Hematopoietic multipotent progenitor cell treated with erythropoietin and hydrocortisone succinate and interleukin-3 and kit ligand, for 8 days (in vitro differentiated cells): Measurements from ENCODE around the gene PGRMC2.

Experiments used
- DNase-seq: peaks from one replicate; pipeline ENCODE4 v3.0.0-alpha.2; 2015

Gene PGRMC2, protein sequence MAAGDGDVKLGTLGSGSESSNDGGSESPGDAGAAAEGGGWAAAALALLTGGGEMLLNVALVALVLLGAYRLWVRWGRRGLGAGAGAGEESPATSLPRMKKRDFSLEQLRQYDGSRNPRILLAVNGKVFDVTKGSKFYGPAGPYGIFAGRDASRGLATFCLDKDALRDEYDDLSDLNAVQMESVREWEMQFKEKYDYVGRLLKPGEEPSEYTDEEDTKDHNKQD

DNA sequence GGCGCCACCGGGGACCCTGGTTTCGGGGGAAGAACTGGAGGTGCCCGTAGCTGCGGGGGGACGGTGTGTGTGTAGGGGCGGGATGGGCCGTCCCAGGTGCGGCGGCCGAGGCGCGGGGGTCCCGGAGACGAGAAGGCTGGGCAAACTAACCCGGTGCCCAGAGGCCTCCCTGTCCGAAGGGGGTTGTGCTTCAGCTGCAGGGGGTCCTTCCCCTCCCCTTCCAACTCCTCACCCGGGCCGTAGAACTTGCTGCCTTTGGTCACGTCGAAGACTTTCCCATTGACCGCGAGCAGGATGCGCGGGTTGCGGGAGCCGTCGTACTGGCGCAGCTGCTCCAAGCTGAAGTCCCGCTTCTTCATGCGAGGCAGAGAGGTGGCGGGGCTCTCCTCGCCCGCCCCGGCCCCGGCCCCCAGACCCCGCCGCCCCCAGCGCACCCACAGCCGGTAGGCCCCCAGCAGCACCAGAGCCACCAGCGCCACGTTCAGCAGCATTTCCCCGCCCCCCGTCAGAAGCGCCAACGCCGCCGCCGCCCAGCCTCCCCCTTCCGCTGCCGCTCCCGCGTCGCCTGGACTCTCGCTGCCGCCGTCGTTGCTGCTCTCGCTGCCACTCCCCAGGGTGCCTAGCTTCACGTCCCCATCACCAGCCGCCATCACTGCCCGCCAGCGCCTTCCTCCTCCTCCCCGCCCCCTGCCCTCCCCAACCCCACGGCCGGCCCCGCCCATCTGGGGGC, at the start of gene PGRMC2:
Gene PGRMC2 (minus strand): TSS at position 673 of the 730 bp plus-strand sequence. CDS start 23 bp downstream, at position 650.
- no peak for DNase-seq

DNA sequence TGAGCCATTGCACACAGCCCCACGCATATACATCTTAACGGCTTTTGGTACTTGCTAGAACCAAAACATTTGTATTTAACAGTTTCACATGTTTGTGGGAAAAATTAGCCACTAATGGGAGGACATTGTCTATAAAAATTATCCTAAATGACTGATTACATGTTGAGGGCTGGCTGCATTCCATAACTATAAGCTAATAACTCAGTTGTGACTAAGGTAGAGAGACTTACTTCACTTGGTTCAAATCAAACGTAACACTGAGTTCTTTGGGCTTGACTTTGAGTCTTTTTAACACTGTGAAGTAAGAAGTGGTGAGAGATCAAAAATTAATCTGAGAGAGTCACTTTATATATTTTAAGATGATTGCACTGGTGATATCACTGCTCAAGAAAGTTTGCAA, 47.9 kb upstream of the PGRMC2 start:
- no peak for DNase-seq

DNA sequence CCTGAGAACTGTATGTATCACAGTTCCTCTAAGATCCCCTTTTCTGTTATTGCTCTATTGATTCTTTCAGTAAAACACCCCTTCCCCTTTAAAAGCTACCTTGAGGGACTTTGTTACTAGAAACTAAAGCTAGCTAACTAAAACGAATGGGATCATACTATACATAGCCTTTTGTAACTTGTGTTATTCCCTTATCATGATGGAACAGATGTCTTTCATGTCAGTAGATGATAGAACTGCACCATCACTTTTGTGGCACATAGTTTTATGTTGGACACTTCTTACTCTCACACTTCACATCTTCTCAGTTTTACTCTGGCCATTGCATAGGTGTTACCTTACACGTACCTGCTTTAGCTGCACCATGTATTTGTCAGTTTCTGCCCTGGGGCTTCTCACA, 46.6 kb upstream of the PGRMC2 start:
- DNase-seq, result peak; percentile 85

DNA sequence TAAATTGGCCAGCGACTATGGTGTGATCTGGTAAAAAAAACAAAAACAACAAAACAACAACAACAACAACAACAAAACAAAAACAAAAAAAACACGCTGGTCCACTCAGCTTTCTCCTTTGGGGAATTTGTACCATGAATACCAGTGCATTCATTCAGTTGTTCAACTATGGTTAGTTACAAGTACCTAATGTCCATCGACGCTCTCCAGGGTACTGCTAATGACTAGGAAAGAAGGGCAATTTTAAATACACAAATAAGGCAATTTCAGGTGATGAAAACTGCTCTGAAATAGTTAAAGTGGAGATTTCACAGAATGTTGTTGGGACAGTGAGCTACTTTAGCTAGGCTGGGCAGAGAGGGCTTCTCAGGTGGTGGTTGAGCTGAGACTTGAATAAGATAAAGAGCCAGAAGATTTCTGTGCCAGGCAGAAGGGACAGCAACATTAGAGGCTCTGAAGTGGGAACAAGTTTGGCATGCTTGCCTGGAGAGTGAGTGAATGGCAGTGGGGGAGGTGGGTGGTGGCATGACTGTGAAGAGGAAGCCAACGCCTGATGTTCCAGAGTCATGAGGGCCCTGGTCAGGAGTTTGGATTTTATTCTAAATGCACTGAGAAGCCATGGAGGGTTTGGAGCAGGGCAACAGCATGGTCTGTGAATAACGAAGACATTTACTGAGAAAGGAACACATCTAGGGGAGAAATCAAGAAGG, 45.9 kb upstream of the PGRMC2 start:
- DNase-seq, result peak; percentile 55

DNA sequence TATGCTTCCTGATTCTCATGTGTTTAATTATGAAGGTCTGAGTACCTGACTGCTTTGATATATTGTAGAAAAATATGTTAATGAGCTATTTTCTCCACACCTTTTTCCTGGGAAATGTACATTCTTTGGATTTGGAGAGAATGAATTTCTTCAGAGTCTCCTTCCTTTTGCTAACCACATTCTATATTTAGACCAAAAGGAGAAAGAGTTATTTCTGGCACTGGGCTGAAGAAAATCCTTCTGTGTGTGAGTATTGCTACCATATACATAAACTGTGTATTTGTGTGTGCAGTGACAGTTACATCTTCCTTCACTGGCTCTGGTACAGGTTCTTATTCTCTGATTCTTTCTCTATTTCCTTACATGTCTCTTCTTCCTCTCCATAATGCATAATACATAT, 44.5 kb upstream of the PGRMC2 start:
- DNase-seq, result no peak

DNA sequence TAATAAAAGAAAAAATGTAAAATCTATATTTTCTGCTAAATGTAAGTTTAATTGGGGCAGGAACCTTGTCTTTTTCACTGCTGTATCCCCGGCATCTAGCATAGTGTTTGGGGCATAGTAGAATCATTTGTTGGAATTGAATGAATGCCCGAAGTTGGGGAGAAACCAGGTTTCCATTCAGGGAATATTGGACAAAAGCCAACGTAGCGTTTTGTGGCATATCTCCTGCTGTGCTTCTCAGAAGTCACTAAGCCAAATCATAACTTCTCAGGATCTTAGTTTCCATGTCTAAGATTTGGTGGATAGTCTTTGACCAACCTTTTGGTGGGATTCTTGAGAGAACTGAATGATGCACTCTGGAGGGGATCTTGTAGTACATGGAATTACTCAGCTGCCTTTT, 42.0 kb upstream of the PGRMC2 start:
- no peak for DNase-seq

DNA sequence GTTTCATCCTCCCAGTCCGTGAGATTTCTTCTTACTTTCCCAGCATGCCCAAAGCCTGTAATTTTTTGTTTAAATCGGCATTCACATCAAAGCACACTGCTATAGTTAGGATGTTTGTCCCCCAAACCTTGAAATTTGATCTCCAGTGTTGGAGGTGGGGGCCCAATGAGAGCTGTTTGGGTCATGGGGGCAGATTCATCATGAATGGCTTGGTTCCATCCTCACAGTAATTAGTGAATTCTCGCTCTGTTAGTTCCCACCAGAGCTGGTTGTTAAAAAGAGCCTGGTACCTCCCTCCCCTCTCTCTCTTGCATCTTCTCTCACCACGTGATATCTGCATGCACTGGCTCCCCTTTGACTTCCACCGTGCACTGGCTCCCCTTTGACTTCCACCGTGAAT, 40.5 kb upstream of the PGRMC2 start:
- no peak for DNase-seq

DNA sequence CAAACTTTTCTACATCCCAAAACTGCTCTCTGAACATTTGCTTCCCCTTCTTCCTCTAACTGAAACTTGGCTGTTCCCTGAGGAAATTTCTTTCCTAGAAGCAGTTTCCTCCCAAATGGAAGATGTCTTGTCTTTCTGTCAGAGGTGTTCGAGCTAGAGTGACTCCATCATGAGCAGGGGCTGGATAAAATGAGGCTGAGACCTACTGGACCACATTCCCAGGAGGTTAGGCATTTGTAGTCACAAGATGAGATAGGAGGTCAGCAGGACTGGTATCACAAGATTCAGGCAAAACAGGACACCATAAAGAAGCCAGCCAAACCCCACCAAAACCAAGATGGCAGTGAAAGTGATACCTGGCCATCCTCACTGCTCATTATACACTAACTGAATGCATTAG, 35.8 kb upstream of the PGRMC2 start:
- no peak for DNase-seq

DNA sequence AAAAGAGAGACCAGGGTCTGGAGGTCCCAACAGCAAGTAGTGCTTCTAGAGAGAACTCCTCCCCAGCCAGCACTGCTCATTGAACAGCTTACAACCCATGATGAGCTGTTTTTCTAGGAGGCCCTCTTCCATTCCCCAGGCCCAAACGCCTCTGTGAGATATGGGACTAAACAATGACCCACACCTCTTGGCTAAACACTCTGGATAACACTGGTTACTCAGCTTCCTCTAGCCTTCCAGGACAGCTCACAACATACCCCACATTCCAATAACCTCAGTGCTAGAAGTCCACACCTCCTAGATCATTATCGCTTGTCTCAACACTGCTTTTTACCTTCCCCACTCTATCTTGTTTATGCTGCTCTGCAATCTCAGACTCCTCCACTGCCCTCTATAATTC, 35.4 kb upstream of the PGRMC2 start:
- no peak for DNase-seq

DNA sequence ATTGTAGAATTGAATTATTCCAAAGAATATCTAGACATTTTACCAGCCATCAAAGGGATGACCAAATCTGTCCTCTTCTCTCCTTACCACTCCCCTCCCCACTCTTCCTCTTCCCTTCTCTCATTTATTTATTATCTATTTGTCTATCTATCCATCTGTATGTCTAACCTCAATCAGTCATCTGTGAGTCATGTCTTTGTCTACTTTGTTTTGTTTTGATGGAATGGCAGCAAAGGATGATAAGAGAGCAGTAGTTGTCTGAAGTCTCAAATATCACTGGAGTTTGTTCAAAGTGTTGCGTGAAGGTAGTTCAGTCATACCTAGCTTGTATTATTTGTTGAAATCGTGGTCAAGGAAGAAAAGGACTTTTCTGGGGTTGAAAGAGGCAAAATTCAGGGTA, 34.7 kb upstream of the PGRMC2 start:
- no peak for DNase-seq

DNA sequence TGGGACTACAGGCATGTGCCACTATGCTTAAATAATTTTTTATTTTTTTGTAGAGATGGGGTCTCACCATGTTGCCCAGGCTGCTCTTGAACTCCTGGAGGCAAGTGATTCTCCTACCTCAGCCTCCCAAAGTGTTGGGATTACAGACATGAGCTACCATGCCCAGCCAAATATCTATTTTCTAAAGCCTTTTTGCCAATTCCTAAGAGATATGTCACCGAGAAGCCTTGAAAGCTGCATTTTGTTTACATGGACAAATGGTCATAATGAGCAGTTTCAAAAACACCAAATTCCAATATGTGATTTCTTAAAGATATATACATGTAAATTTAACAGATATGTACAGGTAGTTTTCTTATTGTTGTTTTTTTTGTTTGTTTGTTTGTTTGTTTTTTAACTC, 33.0 kb upstream of the PGRMC2 start:
- no peak for DNase-seq

DNA sequence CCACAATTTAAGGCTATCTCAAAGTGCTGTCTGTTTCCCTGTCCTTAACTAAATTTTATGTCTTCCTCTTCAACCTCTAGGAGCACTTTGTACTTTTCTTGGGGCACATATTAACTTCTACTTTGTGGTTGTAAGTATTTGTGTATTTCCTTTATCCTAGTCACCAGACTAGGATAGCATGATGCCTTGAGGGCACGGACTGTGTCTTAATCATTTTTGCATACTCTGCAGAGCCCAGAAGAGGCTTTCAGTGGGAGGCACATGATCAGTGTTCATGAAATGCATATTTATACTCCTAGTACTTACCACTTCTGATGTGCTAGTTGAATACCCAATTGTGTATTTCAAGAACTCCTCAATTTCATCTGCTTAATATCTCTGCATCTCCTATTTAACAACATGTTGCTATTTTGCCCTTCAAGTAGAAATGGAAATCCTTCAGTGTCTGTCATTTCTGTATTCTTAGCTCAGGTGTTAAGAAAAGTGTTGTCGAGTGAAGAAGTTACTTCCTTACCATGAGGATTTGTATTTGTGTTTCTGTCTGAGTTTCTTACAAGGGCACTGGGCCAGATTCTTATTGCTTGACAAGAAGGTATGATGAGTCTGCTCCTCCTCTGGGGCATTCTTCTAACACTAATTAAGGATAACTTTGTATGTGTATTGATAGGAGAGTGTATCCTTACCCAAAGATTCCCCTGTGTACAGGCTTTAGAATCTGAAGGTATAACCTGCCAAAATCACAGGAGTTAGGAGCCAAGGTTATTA, 28.3 kb upstream of the PGRMC2 start:
- no peak for DNase-seq

DNA sequence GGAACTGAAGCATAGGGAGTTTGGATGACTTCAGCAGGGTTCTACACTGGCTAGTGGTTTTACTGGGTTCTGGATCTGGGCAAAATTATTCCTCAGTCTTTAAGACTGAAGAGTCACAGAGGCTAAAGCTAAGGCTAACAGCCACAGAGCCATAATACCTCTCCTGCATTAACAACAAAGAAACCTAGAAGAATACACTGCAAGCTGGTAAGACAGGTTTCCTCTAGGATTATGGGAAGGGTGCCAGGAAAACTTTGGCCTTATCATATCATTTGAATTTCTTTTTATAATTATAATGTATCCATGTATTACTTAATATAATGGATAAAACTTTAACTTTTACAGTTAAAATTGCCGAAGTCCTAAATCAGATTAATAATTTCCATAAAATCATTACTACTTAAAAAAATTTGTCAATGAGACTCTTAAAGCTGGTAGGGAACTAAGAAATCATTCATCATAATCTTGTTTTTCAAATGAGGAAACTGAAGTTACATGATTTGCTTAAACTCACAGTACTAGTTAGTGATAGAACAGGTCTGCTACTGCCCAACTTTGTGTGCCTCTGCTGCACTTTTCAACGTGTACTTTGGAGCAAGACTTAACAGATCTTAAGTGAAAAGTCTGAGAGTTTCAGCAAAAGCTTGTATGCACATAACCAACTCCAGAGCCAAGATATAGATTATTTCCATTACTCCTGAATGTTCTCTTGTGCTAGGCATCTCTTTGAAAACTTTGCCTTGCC, 24.2 kb upstream of the PGRMC2 start:
- no peak for DNase-seq

DNA sequence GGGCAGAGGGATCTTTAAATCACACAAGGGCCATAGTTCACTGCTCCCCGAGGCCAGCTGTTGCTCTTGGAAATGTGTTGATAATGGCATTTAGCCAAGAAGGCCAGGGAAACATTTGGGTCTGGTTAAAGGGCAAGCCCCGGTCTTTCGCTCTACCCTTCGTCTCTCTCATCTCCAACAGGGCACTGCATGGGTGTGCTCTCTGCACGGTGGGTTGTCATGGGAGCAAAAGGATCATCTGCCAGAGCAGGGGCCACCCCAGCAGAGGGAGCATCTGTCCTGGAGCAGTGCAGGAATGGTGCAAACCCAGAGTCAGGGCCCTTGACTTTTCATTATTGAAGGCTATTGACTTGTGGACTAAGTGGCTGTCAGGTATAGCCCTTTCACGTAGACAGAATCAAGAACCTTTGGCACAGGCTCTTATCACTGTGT, 22.7 kb upstream of the PGRMC2 start:
- peak; percentile 72 for DNase-seq

DNA sequence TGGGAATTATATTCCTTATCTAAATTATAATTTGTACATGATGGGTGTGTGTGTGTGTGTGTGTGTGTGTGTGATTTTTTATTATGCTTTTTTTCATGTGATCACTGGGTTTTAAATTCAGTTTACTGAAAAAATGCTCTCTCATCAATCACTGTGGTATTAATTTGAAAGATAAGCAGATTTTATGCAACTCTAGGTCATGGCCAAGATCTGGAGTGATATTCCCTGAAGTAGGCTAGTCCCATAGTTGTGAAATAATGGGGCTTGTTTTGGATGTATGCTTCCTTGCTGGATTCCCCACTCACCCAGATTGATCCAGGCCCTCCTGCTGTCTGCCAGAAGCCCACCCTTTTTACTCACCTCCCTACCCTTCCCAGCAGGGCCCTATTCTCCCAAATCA, 22.0 kb upstream of the PGRMC2 start:
- no peak for DNase-seq

DNA sequence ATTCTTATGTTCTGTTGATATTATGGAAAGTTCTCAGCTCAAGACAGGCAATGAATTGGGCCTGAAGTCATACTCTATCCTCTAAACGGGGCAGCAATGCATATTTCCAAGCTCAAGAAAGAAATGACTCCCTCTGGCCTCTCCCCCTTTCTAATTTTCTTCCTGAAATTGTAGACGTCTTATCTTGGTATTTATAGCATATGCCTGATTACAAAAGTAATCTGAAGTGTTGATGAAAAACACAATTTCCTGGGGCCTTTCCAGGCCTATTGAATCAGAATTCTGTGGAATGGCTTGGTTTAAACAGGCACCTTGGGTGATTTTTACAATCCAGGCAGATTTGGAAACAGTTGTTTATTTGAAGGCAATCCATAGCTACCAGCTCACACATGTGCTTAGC, 21.4 kb upstream of the PGRMC2 start:
- DNase-seq, result no peak

DNA sequence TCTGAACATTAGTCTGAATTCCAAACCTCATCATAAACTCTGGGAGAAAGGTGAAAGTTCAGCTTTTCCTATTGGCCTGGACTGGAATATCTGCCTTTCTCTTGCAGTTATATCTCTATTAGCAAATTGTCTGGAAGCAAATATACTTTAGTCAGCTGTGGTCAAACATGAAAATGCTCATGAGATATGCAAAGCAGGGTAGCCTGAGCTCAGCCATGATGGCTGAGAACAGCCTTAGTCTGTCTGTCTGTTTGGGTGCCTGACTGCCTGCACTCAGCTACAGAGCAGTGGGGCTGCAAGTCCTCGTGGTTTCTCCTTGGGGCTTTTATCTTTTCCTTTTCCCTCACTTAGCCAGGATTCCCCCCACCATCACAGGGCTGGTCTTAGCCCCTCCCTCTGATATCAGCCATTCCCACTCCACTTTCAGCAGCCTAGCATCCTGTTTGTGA, 19.5 kb upstream of the PGRMC2 start:
- DNase-seq, result peak; percentile 60

DNA sequence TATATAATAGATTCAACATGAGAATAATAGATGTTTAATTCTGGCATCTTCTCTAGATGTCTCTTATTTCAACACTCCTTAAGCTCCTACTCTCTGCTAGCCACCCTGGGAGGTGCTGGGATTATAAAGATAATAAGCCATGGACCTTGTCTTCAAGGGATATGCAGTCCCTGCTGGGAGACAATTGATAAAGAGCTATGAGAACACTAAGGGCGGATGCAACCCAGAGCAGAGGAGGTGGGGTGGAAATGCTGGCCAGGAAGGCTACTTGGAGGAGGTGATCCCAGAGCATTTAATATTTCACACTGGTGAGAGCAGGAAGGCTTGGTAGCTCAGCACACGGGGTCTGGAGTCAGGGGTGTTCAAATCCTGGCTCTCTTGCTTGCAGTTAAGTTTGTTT, 18.3 kb upstream of the PGRMC2 start:
- peak; percentile 96 for DNase-seq

DNA sequence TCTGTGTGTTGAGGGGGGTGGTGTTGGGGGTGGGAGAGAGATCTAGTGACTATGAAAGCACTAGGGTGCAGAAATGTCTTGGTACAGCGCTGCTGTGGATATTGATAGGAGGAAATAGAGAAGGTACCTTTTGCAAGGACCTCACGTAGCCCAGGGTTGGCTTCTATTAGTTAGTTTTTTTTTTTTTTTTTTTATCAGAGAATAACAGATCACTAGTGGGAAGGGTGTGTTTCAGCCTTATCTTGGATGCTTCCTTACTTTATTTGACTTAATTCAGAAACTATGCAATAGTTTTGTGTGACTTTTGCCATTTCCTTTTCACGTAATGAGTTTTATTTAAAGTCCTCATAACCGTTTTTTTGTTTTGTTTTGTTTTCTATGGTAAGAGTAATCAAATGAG, 16.4 kb upstream of the PGRMC2 start:
- peak; percentile 94 for DNase-seq

DNA sequence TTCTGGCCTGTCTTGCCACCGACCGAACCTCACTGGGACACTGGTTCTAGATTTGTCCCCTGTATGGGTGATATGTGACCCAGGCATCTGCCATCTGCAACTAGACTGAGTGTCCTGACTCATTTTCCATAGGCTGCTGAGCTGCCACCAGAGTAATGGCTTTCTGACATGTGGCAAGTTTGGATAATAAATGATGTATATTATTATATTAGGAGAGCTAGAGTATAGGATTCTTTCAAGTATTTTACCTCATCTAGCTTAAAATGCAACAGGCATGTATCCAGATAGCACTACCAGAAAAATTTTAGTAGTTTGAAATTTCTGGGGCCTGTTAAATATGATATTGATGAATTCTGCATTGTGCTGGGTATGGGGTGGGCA, 15.8 kb upstream of the PGRMC2 start:
- peak; percentile 52 for DNase-seq

DNA sequence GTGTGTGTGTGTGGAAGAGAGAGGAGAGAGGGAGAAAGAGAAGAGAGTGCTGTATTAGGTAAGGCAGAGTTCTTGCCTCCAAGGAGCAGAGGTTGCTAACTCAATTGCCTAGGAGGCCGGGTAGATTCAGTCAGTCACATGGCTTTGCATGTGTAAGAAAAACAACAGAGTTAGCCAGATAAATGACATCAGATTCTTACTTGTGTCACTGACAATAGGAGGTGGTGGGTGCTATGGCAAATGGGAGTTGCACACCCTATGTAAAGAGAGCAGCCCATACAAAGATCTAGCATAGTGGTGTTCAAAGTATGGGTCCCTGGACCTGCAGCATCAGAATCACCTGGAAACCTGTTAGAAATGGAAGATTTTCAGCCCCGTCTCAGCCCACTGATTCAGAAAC, 14.4 kb upstream of the PGRMC2 start:
- peak; percentile 77 for DNase-seq

DNA sequence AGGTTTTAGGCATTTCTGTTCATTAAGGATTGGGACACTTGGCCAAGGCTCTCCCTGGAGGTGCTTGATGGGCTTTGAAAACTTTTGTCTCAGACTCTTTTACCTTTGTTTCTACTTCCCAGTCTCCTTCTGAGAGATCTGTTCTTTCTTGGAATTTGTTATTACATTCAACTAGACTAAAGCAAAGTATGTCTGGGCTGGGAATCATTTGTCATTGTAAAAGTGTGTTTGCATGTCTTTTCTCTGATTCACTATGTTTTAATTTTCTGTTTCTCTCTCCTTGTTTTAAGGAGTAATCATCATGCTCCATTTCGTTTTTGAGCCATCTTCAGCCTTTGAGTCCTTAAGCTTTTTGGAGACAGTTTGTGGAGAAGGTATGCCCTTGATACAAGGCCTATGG, 12.2 kb upstream of the PGRMC2 start:
- DNase-seq, result no peak

DNA sequence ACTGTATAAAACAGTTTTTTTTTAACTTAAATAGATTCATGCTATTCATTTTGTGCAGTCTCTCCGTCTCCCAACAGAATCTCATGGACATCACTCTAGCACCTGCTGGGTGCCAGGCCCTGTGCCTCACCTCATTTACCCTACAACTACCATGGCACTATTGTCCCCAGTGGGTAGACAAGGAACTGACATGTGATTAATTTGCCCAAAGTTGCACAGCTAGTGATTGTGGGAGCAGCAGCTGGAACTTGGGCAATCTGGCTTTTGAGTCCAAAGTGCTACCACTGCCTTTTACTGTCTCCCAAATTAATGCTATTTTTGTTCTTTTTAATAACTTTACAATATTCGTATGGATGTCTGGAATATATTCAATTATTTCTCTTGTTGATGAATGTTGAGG, 11.2 kb upstream of the PGRMC2 start:
- peak; percentile 63 for DNase-seq
